A673 (cell line): ENCODE measurements around the gene PAK5. TPM values are rescaled to one million over a fixed set of nuclear protein-coding genes. Genes with fewer than 3 reads are reported as not detected.

Experiments
- BruUV-seq: library from RNA; stranded (reverse); fragments of 400-500 nt; replicated peaks from 2 replicates; lab custom pipeline; 2021; lab: Mats Ljungman, UMichigan
- CTCF ChIA-PET: fragments of 300-600 bp; sonication (Branson Sonifier 250); formaldehyde crosslinking; loops from one replicate; lab custom pipeline; 2022; ENCODE audit warnings: antibody characterized with exemption; lab: Charles Lee
- POLR2A ChIA-PET: fragments of 300-600 bp; sonication (Branson Sonifier 250); formaldehyde crosslinking; loops from one replicate; lab custom pipeline; 2022; ENCODE audit warnings: antibody characterized with exemption; ENCODE audit not compliant: low non-redundant PET; lab: Charles Lee
- DNase-seq: peaks from one replicate; pipeline ENCODE4 v3.0.0-alpha.2; 2015; ENCODE audit warnings: low spot score
- H3K27ac ChIP-seq: fragments of 200-600 bp; sonication (generic); 2 replicates; pipeline ENCODE4 v1.5.1; 2016; ENCODE audit warnings: mixed run types, low read depth, mild to moderate bottlenecking, mixed read lengths, antibody characterized with exemption, low read length; ENCODE audit not compliant: poor library complexity, severe bottlenecking
- H3K27me3 ChIP-seq: fragments of 200-600 bp; sonication (generic); replicated peaks from 2 replicates; pipeline ENCODE4 v1.6.1; 2017; ENCODE audit warnings: mixed run types, low read depth, mild to moderate bottlenecking, mixed read lengths, antibody characterized with exemption, low read length; ENCODE audit not compliant: insufficient read depth, poor library complexity
- H3K36me3 ChIP-seq: fragments of 200-600 bp; sonication (generic); 2 replicates; pipeline ENCODE4 v1.6.1; 2016; ENCODE audit warnings: mixed run types, mild to moderate bottlenecking, mixed read lengths, antibody characterized with exemption, low read length; ENCODE audit not compliant: insufficient read depth, poor library complexity, severe bottlenecking
- H3K4me1 ChIP-seq: fragments of 200-600 bp; sonication (generic); 2 replicates; pipeline ENCODE4 v1.6.1; 2017; ENCODE audit warnings: mixed run types, mild to moderate bottlenecking, mixed read lengths, antibody characterized with exemption, low read length; ENCODE audit not compliant: insufficient read depth, poor library complexity, severe bottlenecking
- H3K4me3 ChIP-seq: fragments of 200-600 bp; sonication (generic); 2 replicates; pipeline ENCODE4 v1.5.1; 2016; ENCODE audit warnings: low read depth, mixed run types, mild to moderate bottlenecking, mixed read lengths, low read length; ENCODE audit not compliant: poor library complexity, severe bottlenecking
- H3K9me3 ChIP-seq: fragments of 200-600 bp; sonication (generic); 2 replicates; pipeline ENCODE4 v1.6.1; 2016; ENCODE audit warnings: mixed run types, low read depth, mild to moderate bottlenecking, mixed read lengths, antibody characterized with exemption, low read length; ENCODE audit not compliant: poor library complexity, severe bottlenecking
- CTCF ChIP-seq: fragments of 300-800, 200-600 bp; sonication (generic); conservative IDR thresholded peaks from 2 replicates; pipeline ENCODE4 v1.5.1; 2017; ENCODE audit warnings: low read depth, mild to moderate bottlenecking, antibody characterized with exemption, low read length, moderate library complexity, mixed read lengths
- EZH2 ChIP-seq: fragments of 200-600 bp; sonication (generic); IDR thresholded peaks from 2 replicates; pipeline ENCODE4 v1.6.1; 2017; ENCODE audit warnings: borderline replicate concordance, low read depth, mild to moderate bottlenecking, mixed read lengths, antibody characterized with exemption, low read length; ENCODE audit not compliant: poor library complexity, severe bottlenecking
- intact Hi-C: fragments of 100-400 bp; cut with micrococcal nuclease; formaldehyde crosslinking; loops from one replicate; pipeline ENCODE4 v1.10.0; 2022; ENCODE audit not compliant: unreplicated experiment
- total RNA-seq: library from RNA; stranded (reverse); gene quantifications from 2 replicates; pipeline ENCODE4 v1.2.3, GENCODE V29; 2021

Gene PAK5
- total RNA-seq, 1 experiment from 2014 or later = not detected

- Histone ChIP-seq H3K36me3 (no peaks in the 10 kb centered on the region), H3K27ac (no peak overlapping the region), H3K4me1 (no peaks in the 10 kb centered on the region), H3K4me3 (no peak overlapping the region), H3K9me3 (no peaks in the 10 kb centered on the region), H3K27me3 (peaks cover 44% of the 10 kb centered on the region)
- ChIA-PET CTCF (no interaction called here), POLR2A (no interaction called here)
- TF ChIP-seq EZH2 = no peak
- no peak for TF ChIP-seq CTCF
- no peak for DNase-seq
- intact Hi-C loops = no loop called here
- no TSS peak for BruUV-seq
These were observed 28.5 kb upstream of the PAK5 start for GRCh38 chr20:9867196-9867980.

- Histone ChIP-seq H3K4me1 (no peaks in the 10 kb centered on the region), H3K4me3 (no peak overlapping the region), H3K9me3 (no peaks in the 10 kb centered on the region), H3K36me3 (no peaks in the 10 kb centered on the region), H3K27ac (no peak overlapping the region), H3K27me3 (peaks cover 44% of the 10 kb centered on the region)
- TF ChIP-seq CTCF (no peak), EZH2 (no peak)
- no TSS peak for BruUV-seq
- no peak for DNase-seq
- intact Hi-C loops = no loop called here
- CTCF ChIA-PET = no interaction called here
- POLR2A ChIA-PET = no interaction called here
These were observed 13.7 kb upstream of the PAK5 start for GRCh38 chr20:9852566-9852965.

GRCh38 chr20:9839626-9840025 lies 750 bp upstream of the PAK5 start:
- TF ChIP-seq CTCF = no peak
- TF ChIP-seq EZH2 = no peak
- DNase-seq = no peak
- Histone ChIP-seq H3K27ac (no peak overlapping the region), H3K9me3 (no peaks in the 10 kb centered on the region), H3K4me1 (peaks cover 6% of the 10 kb centered on the region), H3K27me3 (peaks cover 84% of the 10 kb centered on the region), H3K4me3 (no peak overlapping the region), H3K36me3 (no peaks in the 10 kb centered on the region)
- BruUV-seq = no TSS peak
- ChIA-PET POLR2A (no interaction called here), CTCF (no interaction called here)
- intact Hi-C loops = no loop called here
